Epidermal melanocyte (primary cell): ENCODE results near the gene THSD1.
"Not testable (repeated sequence)": the region's sequence is repeated elsewhere in the genome, so short reads cannot be mapped to it uniquely, and the experiment has no call there.

Experiments
- DNase-seq: peaks from one replicate; pipeline ENCODE4 v3.0.0; 2011; ENCODE audit warnings: low spot score; ENCODE audit not compliant: insufficient read length

The THSD1 gene

GRCh38 chr13:52361225-52361624, 44.7 kb downstream of the THSD1 start:
- DNase-seq: no peak

GRCh38 chr13:52359534-52359933, 46.4 kb downstream of the THSD1 start:
- DNase-seq: peak; percentile 44

- no peak for DNase-seq
Measured at GRCh38 chr13:52356327-52356726, 49.6 kb downstream of the THSD1 start.

- DNase-seq: no peak
Measured at GRCh38 chr13:52353193-52353592, 52.8 kb downstream of the THSD1 start.

GRCh38 chr13:52348983-52349780, 56.8 kb downstream of the THSD1 start:
- DNase-seq: no peak

- peak; percentile 58 for DNase-seq
Measured at GRCh38 chr13:52348071-52348470, 57.9 kb downstream of the THSD1 start.

GRCh38 chr13:52345631-52346251, 60.2 kb downstream of the THSD1 start:
- DNase-seq: no peak

- DNase-seq: no peak
Measured at GRCh38 chr13:52345048-52345447, 60.9 kb downstream of the THSD1 start.

- DNase-seq: no peak
Measured at GRCh38 chr13:52344108-52344507, 61.9 kb downstream of the THSD1 start.

GRCh38 chr13:52342203-52342602, 63.8 kb downstream of the THSD1 start:
- not testable (repeated sequence) for DNase-seq

GRCh38 chr13:52337828-52338455, 68.0 kb downstream of the THSD1 start:
- not testable (repeated sequence) for DNase-seq

GRCh38 chr13:52334107-52334506, 71.9 kb downstream of the THSD1 start:
- DNase-seq: not testable (repeated sequence)

- not testable (repeated sequence) for DNase-seq
Measured at GRCh38 chr13:52331844-52332243, 74.1 kb downstream of the THSD1 start.
